HCT116 (cell line): ENCODE measurements around the gene ASPHD2. TPM values are rescaled to one million over a fixed set of nuclear protein-coding genes. Genes with fewer than 3 reads are reported as not detected.

Source experiments
- ATAC-seq: fragments of 200-7000 bp; cut with Tn5 transposase; 2 replicates; pipeline ENCODE4 v1.9.1; 2020; ENCODE audit warnings: mild to moderate bottlenecking, moderate library complexity
- BruUV-seq: library from RNA; stranded (reverse); fragments of 400-500 nt; replicated peaks from 2 replicates; lab custom pipeline; 2021; lab: Mats Ljungman, UMichigan
- CTCF ChIA-PET: fragments of 300-600 bp; sonication (Branson Sonifier 250); formaldehyde crosslinking; loops from one replicate; lab custom pipeline; 2021; ENCODE audit warnings: antibody characterized with exemption; lab: Charles Lee
- POLR2A ChIA-PET: fragments of 300-600, 350-600 bp; sonication (Branson Sonifier 250); formaldehyde crosslinking; loops from one replicate; lab custom pipeline; 2021; ENCODE audit warnings: antibody characterized with exemption; lab: Charles Lee
- RAD21 ChIA-PET, 2 experiments: fragments of 300-600 bp; sonication (Branson Sonifier 250); formaldehyde crosslinking; loops; one replicate each; lab custom pipeline; 2023; ENCODE audit warnings: low total read pairs in 2 of 2; ENCODE audit not compliant: uncharacterized antibody in 2 of 2, unreplicated experiment in 2 of 2, low non-redundant PET in 1 of 2; lab: Charles Lee
- DNase-seq: peaks from one replicate; pipeline ENCODE4 v3.0.0-alpha.2; 2010; ENCODE audit warnings: low read depth, low spot score
- H2AFZ ChIP-seq: fragments of 200-600 bp; shearing (Covaris generic), sonication (generic); 2 replicates; pipeline ENCODE4 v1.6.1; 2017; ENCODE audit warnings: low read depth, mixed run types, mixed read lengths, antibody characterized with exemption, low read length; ENCODE audit not compliant: poor library complexity, severe bottlenecking
- H3K27ac ChIP-seq: 2 replicates; pipeline ENCODE4 v1.5.1; 2012; ENCODE audit warnings: low read depth, low read length
- H3K27me3 ChIP-seq: fragments of 200-600 bp; sonication (generic); 2 replicates; pipeline ENCODE4 v1.6.1; 2016; ENCODE audit warnings: mixed run types, low read length, mixed read lengths; ENCODE audit not compliant: insufficient read depth
- H3K36me3 ChIP-seq, 2 experiments: fragments of 200-500 bp in 1 of 2; fragments of 200-600 bp in 1 of 2; sonication (Bioruptor generic) in 1 of 2; sonication (generic) in 1 of 2; 2 replicates each; pipeline versions ENCODE4 v1.5.1 to v1.6.1; 2014 to 2016; ENCODE audit warnings: low read length in 2 of 2, inconsistent platforms in 1 of 2, mixed read lengths in 1 of 2, mixed run types in 1 of 2; ENCODE audit not compliant: insufficient read depth in 2 of 2, control insufficient read depth in 1 of 2
- H3K4me1 ChIP-seq, 2 experiments: fragments of 200-600 bp in 1 of 2; sonication (generic) in 1 of 2; 2 replicates each; pipeline versions ENCODE4 v1.5.1 to v1.6.1; 2012 to 2017; ENCODE audit warnings: low read length in 2 of 2, inconsistent platforms in 1 of 2, mild to moderate bottlenecking in 1 of 2, mixed read lengths in 1 of 2, mixed run types in 1 of 2, moderate library complexity in 1 of 2; ENCODE audit not compliant: insufficient read depth in 2 of 2, control insufficient read depth in 1 of 2
- H3K4me2 ChIP-seq: fragments of 200-600 bp; sonication (generic); 2 replicates; pipeline ENCODE4 v1.6.1; 2017; ENCODE audit warnings: mixed run types, low read length, mixed read lengths
- H3K4me3 ChIP-seq, 2 experiments: fragments of 200-600 bp in 1 of 2; sonication (generic) in 1 of 2; replicated peaks in 1 of 2; 2 replicates each; pipeline ENCODE4 v1.5.1; 2011 to 2016; ENCODE audit warnings: low read length in 2 of 2, control low read depth in 1 of 2, low read depth in 1 of 2, mild to moderate bottlenecking in 1 of 2, mixed read lengths in 1 of 2, mixed run types in 1 of 2
- H3K79me2 ChIP-seq: fragments of 200-600 bp; sonication (generic); 2 replicates; pipeline ENCODE4 v1.6.1; 2017; ENCODE audit warnings: mild to moderate bottlenecking, mixed run types, low read length, moderate library complexity, mixed read lengths; ENCODE audit not compliant: insufficient read depth
- H3K9ac ChIP-seq: fragments of 200-600 bp; sonication (generic); 2 replicates; pipeline ENCODE4 v1.6.1; 2016; ENCODE audit warnings: low read length, mixed read lengths
- H3K9me2 ChIP-seq: fragments of 200-600 bp; sonication (generic), shearing (Covaris generic); 2 replicates; pipeline ENCODE4 v1.6.1; 2017; ENCODE audit warnings: mixed run types, mild to moderate bottlenecking, moderate library complexity; ENCODE audit not compliant: insufficient read depth
- H3K9me3 ChIP-seq, 2 experiments: fragments of 200-500 bp in 1 of 2; fragments of 200-600 bp in 1 of 2; sonication (Bioruptor generic) in 1 of 2; sonication (generic) in 1 of 2; 2 replicates each; pipeline ENCODE4 v1.6.1; 2014 to 2017; ENCODE audit warnings: low read length in 2 of 2, mixed read lengths in 2 of 2, inconsistent platforms in 1 of 2, low read depth in 1 of 2, mild to moderate bottlenecking in 1 of 2, mixed run types in 1 of 2, moderate library complexity in 1 of 2; ENCODE audit not compliant: control insufficient read depth in 1 of 2, insufficient read depth in 1 of 2
- H4K20me1 ChIP-seq: fragments of 200-600 bp; sonication (generic), shearing (Covaris generic); 2 replicates; pipeline ENCODE4 v1.6.1; 2017; ENCODE audit warnings: mixed run types, mild to moderate bottlenecking, moderate library complexity; ENCODE audit not compliant: insufficient read depth
- EGR1 ChIP-seq: IDR thresholded peaks from 2 replicates; pipeline ENCODE4 v1.6.1; 2012; ENCODE audit warnings: low read depth
- ELF1 ChIP-seq: IDR thresholded peaks from 2 replicates; pipeline ENCODE4 v1.6.1; 2012; ENCODE audit warnings: low read depth, borderline replicate concordance
- FOSL1 ChIP-seq: IDR thresholded peaks from 2 replicates; pipeline ENCODE4 v1.6.1; 2012; ENCODE audit warnings: low read depth
- JUND ChIP-seq: IDR thresholded peaks from 2 replicates; pipeline ENCODE4 v1.6.1; 2012
- MAX ChIP-seq: IDR thresholded peaks from 2 replicates; pipeline ENCODE4 v1.6.1; 2012
- POLR2A ChIP-seq: IDR thresholded peaks from 2 replicates; pipeline ENCODE4 v1.7.0; 2011; ENCODE audit warnings: borderline replicate concordance; ENCODE audit not compliant: insufficient read depth, insufficient read length; ENCODE audit errors: extremely low read depth
- RAD21 ChIP-seq: IDR thresholded peaks from 2 replicates; pipeline ENCODE4 v1.6.1; 2012; ENCODE audit warnings: low read depth, mild to moderate bottlenecking
- SIN3A ChIP-seq: IDR thresholded peaks from 2 replicates; pipeline ENCODE4 v1.6.1; 2012; ENCODE audit warnings: low read depth
- TCF7L2 ChIP-seq: IDR thresholded peaks from 2 replicates; pipeline ENCODE4 v1.7.0; 2011; ENCODE audit warnings: borderline replicate concordance, inconsistent platforms; ENCODE audit not compliant: insufficient read depth, insufficient read length; ENCODE audit errors: extremely low read depth
- YY1 ChIP-seq: IDR thresholded peaks from 2 replicates; pipeline ENCODE4 v1.6.1; 2011; ENCODE audit warnings: low read length, low read depth, moderate library complexity, mild to moderate bottlenecking; ENCODE audit not compliant: insufficient replicate concordance; ENCODE audit errors: extremely low read depth
- ZBTB33 ChIP-seq: IDR thresholded peaks from 2 replicates; pipeline ENCODE4 v1.6.1; 2011; ENCODE audit warnings: mild to moderate bottlenecking, low read length, moderate library complexity; ENCODE audit not compliant: insufficient replicate concordance; ENCODE audit errors: extremely low read depth
- intact Hi-C: fragments of 100-400 bp; cut with micrococcal nuclease; formaldehyde crosslinking; loops from 2 replicates; pipeline ENCODE4 v1.10.0; 2022
- total RNA-seq: library from RNA; stranded (reverse); gene quantifications from one replicate; pipeline ENCODE4 v1.2.1, GENCODE V29; 2021; ENCODE audit not compliant: unreplicated experiment
- TF ChIP-seq, protein P1 (sequence below), 3 experiments: fragments of 200-600 bp in 1 of 3; sonication (generic) in 1 of 3; IDR thresholded peaks in 2 of 3; conservative IDR thresholded peaks in 1 of 3; 2 replicates each; pipeline ENCODE4 v1.5.1; 2012 to 2017; ENCODE audit warnings: low read depth in 2 of 3, low read length in 2 of 3, antibody characterized with exemption in 1 of 3, borderline replicate concordance in 1 of 3, control low read depth in 1 of 3, mild to moderate bottlenecking in 1 of 3, mixed read lengths in 1 of 3, mixed run types in 1 of 3, moderate library complexity in 1 of 3; ENCODE audit not compliant: insufficient read depth in 1 of 3
- TF ChIP-seq, protein P2 (sequence below): IDR thresholded peaks from 2 replicates; pipeline ENCODE4 v1.6.1; 2012

Gene ASPHD2
- total RNA-seq, 1 experiment from 2014 or later, result 4.1 TPM

- ChIA-PET CTCF (no interaction called here), RAD21 (no interaction called here), POLR2A (no interaction called here)
- no peaks in the 10 kb centered on the region for H3K27me3 ChIP-seq
- H4K20me1 ChIP-seq, result peaks cover 4% of the 10 kb centered on the region; the same call in 1 of the 2 replicates
- peaks cover 14% of the 10 kb centered on the region for H3K79me2 ChIP-seq
- no peak for ATAC-seq
- intact Hi-C loops, result no loop called here
- no peaks in the 10 kb centered on the region for H3K9me2 ChIP-seq
- H3K9ac ChIP-seq, result no peak overlapping the region
- no peak overlapping the region for H2AFZ ChIP-seq
- peaks cover 10% of the 10 kb centered on the region in 2 experiments; a peak in 3 of 4 replicates for H3K36me3 ChIP-seq
- H3K4me2 ChIP-seq, result no peak overlapping the region
- no peak overlapping the region for H3K4me3 ChIP-seq
- no peak overlapping the region for H3K27ac ChIP-seq
- BruUV-seq, result no TSS peak
- H3K9me3 ChIP-seq, result no peaks in the 10 kb centered on the region
- no peak for TF ChIP-seq POLR2A
- TF ChIP-seq, protein P1, sequence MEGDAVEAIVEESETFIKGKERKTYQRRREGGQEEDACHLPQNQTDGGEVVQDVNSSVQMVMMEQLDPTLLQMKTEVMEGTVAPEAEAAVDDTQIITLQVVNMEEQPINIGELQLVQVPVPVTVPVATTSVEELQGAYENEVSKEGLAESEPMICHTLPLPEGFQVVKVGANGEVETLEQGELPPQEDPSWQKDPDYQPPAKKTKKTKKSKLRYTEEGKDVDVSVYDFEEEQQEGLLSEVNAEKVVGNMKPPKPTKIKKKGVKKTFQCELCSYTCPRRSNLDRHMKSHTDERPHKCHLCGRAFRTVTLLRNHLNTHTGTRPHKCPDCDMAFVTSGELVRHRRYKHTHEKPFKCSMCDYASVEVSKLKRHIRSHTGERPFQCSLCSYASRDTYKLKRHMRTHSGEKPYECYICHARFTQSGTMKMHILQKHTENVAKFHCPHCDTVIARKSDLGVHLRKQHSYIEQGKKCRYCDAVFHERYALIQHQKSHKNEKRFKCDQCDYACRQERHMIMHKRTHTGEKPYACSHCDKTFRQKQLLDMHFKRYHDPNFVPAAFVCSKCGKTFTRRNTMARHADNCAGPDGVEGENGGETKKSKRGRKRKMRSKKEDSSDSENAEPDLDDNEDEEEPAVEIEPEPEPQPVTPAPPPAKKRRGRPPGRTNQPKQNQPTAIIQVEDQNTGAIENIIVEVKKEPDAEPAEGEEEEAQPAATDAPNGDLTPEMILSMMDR (IDR thresholded peaks at IDR 0.05 in 2 of 3, conservative IDR thresholded peaks at IDR 0.05 in 1 of 3; ENCODE audit: borderline replicate concordance in 1 of 3, insufficient read depth in 1 of 3, low read depth in 2 of 3, low read length in 2 of 3), result no peak
- no peak for TF ChIP-seq EGR1
- TF ChIP-seq RAD21, result no peak
- TF ChIP-seq YY1, result no peak
- TF ChIP-seq, protein P2, sequence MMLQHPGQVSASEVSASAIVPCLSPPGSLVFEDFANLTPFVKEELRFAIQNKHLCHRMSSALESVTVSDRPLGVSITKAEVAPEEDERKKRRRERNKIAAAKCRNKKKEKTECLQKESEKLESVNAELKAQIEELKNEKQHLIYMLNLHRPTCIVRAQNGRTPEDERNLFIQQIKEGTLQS, result no peak
- TF ChIP-seq FOSL1, result no peak
- no peak for TF ChIP-seq TCF7L2
- no peak for TF ChIP-seq ZBTB33
- no peak for TF ChIP-seq ELF1
- TF ChIP-seq JUND, result no peak
- TF ChIP-seq SIN3A, result no peak
- TF ChIP-seq MAX, result no peak
- peaks cover 0 to 7% of the 10 kb centered on the region in 2 experiments; a peak in 3 of 4 replicates for H3K4me1 ChIP-seq
- no peak for DNase-seq
These were observed 28.7 kb downstream of the ASPHD2 start for GRCh38 chr22:26457661-26458272.
